Mucosa of rectum (tissue), 2 donors: ENCODE data around the gene VSIG10L2.

Source experiments
- H3K27ac ChIP-seq, 2 donors: one replicate each; pipeline ENCODE4 v1.7.0; 2013; ENCODE audit warnings: inconsistent platforms in 2 of 2, low read depth in 2 of 2, low read length in 2 of 2
- H3K27me3 ChIP-seq, 2 donors: one replicate each; pipeline ENCODE4 v1.7.0; 2013; ENCODE audit warnings: low read length in 2 of 2; ENCODE audit not compliant: control insufficient read depth in 2 of 2, insufficient read depth in 2 of 2
- H3K36me3 ChIP-seq, 2 donors: one replicate each; pipeline ENCODE4 v1.7.0; 2013; ENCODE audit warnings: low read length in 2 of 2; ENCODE audit not compliant: control insufficient read depth in 2 of 2, insufficient read depth in 2 of 2
- H3K4me1 ChIP-seq, 2 donors: one replicate each; pipeline ENCODE4 v1.7.0; 2013; ENCODE audit warnings: low read length in 2 of 2, mild to moderate bottlenecking in 1 of 2; ENCODE audit not compliant: control insufficient read depth in 2 of 2, insufficient read depth in 2 of 2
- H3K4me3 ChIP-seq, 2 donors: one replicate each; pipeline ENCODE4 v1.7.0; 2013; ENCODE audit warnings: low read length in 2 of 2
- H3K9ac ChIP-seq, 2 donors: one replicate each; pipeline ENCODE4 v1.7.0; 2013; ENCODE audit warnings: low read length in 2 of 2, low read depth in 1 of 2, mild to moderate bottlenecking in 1 of 2
- H3K9me3 ChIP-seq, 2 donors: one replicate each; pipeline ENCODE4 v1.7.0; 2013; ENCODE audit warnings: low read length in 2 of 2; ENCODE audit not compliant: control insufficient read depth in 2 of 2
- donor health status: healthy.
- donor health status: Normal muscosa, but diverticular disease.

VSIG10L2 gene

DNA sequence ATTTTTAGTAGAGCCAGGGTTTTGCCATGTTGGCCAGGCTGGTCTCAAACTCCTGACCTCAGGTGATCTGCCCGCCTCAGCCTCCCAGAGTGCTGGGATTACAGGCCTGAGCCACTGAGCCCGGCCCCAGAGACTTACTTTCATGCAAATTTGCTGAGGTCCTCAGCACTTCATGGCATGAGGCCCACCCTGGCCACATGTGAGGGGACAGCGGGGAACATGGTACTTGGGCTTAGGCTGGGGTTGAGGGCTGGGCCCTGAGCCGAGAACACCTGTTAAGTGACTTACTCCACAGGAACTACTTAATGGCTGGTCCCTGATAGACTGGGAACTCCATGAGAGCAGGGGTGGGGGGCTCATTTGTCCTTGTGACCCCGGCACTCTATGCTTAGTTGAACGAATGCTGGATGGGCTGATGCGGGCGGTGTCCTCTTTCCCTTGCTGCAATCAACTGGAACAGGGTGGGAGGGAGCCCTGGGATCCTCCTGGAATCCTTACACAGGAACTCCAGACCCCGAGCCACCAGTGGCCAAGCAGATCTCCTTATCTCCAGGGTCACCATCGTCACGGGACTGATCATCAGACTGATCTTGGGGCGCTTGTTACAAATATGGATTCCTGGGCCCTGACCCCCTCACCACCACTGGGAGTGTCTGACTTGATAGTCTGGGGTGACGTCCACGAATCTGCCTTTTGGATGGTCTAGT lies 1.0 kb downstream of the VSIG10L2 start:
- Histone ChIP-seq H3K27ac (no peak overlapping the region), H3K4me3 (no peak overlapping the region), H3K9me3 (no peaks in the 10 kb centered on the region), H3K9ac (no peak overlapping the region), H3K36me3 (no peaks in the 10 kb centered on the region), H3K27me3 (no peaks in the 10 kb centered on the region), H3K4me1 (no peaks in the 10 kb centered on the region)

- no peak overlapping the region for H3K9ac ChIP-seq
- peaks cover 0 to under 1% of the 10 kb centered on the region in 2 donors for H3K4me1 ChIP-seq
- H3K4me3 ChIP-seq, result no peak overlapping the region
- H3K27me3 ChIP-seq, result no peaks in the 10 kb centered on the region
- H3K27ac ChIP-seq, result no peak overlapping the region
- no peaks in the 10 kb centered on the region for H3K9me3 ChIP-seq
- no peaks in the 10 kb centered on the region for H3K36me3 ChIP-seq
Measured at GRCh38 chr11:125947419-125948277, 1.8 kb downstream of the VSIG10L2 start.

GRCh38 chr11:125948278-125949051 lies 2.6 kb downstream of the VSIG10L2 start:
- no peak overlapping the region for H3K4me3 ChIP-seq
- no peaks in the 10 kb centered on the region for H3K36me3 ChIP-seq
- no peak overlapping the region for H3K27ac ChIP-seq
- H3K9ac ChIP-seq, result no peak overlapping the region
- no peaks in the 10 kb centered on the region for H3K27me3 ChIP-seq
- H3K4me1 ChIP-seq, result peaks cover 0 to 4% of the 10 kb centered on the region in 2 donors
- H3K9me3 ChIP-seq, result no peaks in the 10 kb centered on the region

- no peaks in the 10 kb centered on the region for H3K36me3 ChIP-seq
- peaks cover 0 to 4% of the 10 kb centered on the region in 2 donors for H3K4me1 ChIP-seq
- H3K27ac ChIP-seq, result no peak overlapping the region
- no peak overlapping the region for H3K9ac ChIP-seq
- no peak overlapping the region for H3K4me3 ChIP-seq
- H3K9me3 ChIP-seq, result no peaks in the 10 kb centered on the region
- H3K27me3 ChIP-seq, result no peaks in the 10 kb centered on the region
Measured at GRCh38 chr11:125949271-125950177, 3.7 kb downstream of the VSIG10L2 start.

- H3K4me3 ChIP-seq, result no peak overlapping the region
- H3K9ac ChIP-seq, result no peak overlapping the region
- no peaks in the 10 kb centered on the region for H3K36me3 ChIP-seq
- H3K4me1 ChIP-seq, result peaks cover 0 to 4% of the 10 kb centered on the region in 2 donors
- H3K9me3 ChIP-seq, result no peaks in the 10 kb centered on the region
- no peaks in the 10 kb centered on the region for H3K27me3 ChIP-seq
- no peak overlapping the region for H3K27ac ChIP-seq
Measured at GRCh38 chr11:125950178-125950490, 4.3 kb downstream of the VSIG10L2 start.

- H3K27ac ChIP-seq, result no peak overlapping the region
- H3K9ac ChIP-seq, result no peak overlapping the region
- H3K4me3 ChIP-seq, result no peak overlapping the region
Measured at GRCh38 chr11:125950696-125951651, 5.1 kb downstream of the VSIG10L2 start.

GRCh38 chr11:125951731-125952130 lies 5.9 kb downstream of the VSIG10L2 start:
- no peaks in the 10 kb centered on the region for H3K36me3 ChIP-seq
- H3K9me3 ChIP-seq, result no peaks in the 10 kb centered on the region
- no peak overlapping the region for H3K27ac ChIP-seq
- H3K27me3 ChIP-seq, result no peaks in the 10 kb centered on the region
- H3K4me3 ChIP-seq, result no peak overlapping the region
- H3K9ac ChIP-seq, result no peak overlapping the region
- H3K4me1 ChIP-seq, result peaks cover 0 to 4% of the 10 kb centered on the region in 2 donors

More at GRCh38 chr11:125950696-125951651, 5.1 kb downstream of the VSIG10L2 start:
- Histone ChIP-seq H3K4me1 (peaks cover 0 to 4% of the 10 kb centered on the region in 2 donors), H3K27me3 (no peaks in the 10 kb centered on the region), H3K36me3 (no peaks in the 10 kb centered on the region), H3K9me3 (no peaks in the 10 kb centered on the region)

DNA sequence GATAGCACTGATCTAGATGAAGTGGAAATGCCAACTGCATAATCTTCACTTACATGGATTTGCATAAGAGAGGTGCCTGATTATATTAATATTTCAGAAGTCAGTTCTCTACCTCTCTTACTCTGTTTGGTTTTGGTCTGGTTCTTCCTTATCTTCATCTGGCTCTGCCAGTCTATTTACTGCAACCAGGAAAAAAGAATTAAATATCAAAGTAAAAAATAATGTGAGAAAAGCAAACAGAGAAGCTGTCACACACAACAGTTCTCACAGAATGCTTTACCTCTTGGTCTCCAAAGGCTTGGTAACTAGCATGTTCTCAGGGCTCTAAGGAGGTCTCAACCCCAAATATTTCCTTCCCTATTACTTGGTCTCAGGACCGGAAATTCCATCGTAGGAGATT lies 6.7 kb downstream of the VSIG10L2 start:
- Histone ChIP-seq H3K4me1 (peaks cover 0 to 4% of the 10 kb centered on the region in 2 donors), H3K27ac (no peak overlapping the region), H3K9me3 (no peaks in the 10 kb centered on the region), H3K9ac (peak overlapping the region in 1 of 2 donors; percentile 11), H3K4me3 (no peak overlapping the region), H3K36me3 (no peaks in the 10 kb centered on the region), H3K27me3 (no peaks in the 10 kb centered on the region)

GRCh38 chr11:125952973-125953372 lies 7.1 kb downstream of the VSIG10L2 start:
- Histone ChIP-seq H3K27ac (no peak overlapping the region), H3K9me3 (no peaks in the 10 kb centered on the region), H3K9ac (peak overlapping the region in 1 of 2 donors; percentile 11), H3K36me3 (no peaks in the 10 kb centered on the region), H3K4me1 (peaks cover 0 to 4% of the 10 kb centered on the region in 2 donors), H3K4me3 (no peak overlapping the region), H3K27me3 (no peaks in the 10 kb centered on the region)
